LHCN-M2 (cell line): ENCODE data around the gene C1QL4. TPM values are rescaled to one million over a fixed set of nuclear protein-coding genes. Genes with fewer than 3 reads are reported as not detected.

Source experiments
- DNase-seq: peaks from one replicate; pipeline ENCODE4 v3.0.0-alpha.2; 2012; ENCODE audit warnings: low read depth
- total RNA-seq: library from RNA; depleted of rRNA; stranded (reverse); fragments of >200 nt; gene quantifications from 2 replicates; pipeline ENCODE4 v1.2.3, GENCODE V29; 2014

C1QL4 gene
- total RNA-seq, 1 experiment from 2014 or later = 0.46 TPM

- DNase-seq = peak; percentile 60
Measured at GRCh38 chr12:49304161-49304560, 32.8 kb downstream of the C1QL4 start.

DNA sequence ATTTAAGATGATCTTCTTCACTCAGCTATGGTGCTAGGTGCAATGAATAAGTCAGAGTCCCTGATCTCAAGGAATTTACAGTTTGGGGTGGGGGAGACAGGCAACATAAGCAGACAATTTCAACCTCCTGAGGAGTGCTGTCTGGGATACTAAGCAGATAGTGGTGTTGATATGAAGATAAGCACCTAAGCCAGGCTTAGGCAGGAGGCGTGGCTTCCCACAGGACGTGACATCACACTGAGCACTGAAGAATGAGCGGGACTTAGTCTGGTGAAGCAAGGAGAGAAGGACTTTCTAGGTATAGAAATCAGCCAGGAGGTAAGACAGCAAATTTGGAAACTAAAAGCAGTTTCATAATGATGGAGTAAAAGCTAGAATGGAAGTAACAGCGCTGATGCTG lies 35.2 kb downstream of the C1QL4 start:
- DNase-seq = no peak

DNA sequence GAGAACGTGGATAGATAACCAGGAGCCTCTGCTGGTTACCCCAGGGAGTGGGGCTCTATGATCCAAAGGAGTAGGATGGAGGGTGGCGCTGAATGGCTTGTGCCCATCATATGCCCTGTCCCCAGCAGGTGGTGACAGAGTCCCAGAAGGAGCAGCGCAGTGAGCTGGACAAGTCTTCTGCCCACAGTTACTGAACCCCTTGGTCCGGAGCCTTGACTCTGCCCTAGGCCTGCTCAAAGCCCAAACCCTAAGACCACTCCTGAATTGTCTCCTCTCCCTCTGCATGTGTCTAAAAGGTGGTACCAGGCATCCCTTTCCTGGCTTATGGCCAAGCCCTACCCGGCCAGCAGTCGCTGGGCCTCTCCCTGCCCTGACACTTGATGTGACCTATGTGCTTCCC lies 38.8 kb downstream of the C1QL4 start:
- DNase-seq = no peak

DNA sequence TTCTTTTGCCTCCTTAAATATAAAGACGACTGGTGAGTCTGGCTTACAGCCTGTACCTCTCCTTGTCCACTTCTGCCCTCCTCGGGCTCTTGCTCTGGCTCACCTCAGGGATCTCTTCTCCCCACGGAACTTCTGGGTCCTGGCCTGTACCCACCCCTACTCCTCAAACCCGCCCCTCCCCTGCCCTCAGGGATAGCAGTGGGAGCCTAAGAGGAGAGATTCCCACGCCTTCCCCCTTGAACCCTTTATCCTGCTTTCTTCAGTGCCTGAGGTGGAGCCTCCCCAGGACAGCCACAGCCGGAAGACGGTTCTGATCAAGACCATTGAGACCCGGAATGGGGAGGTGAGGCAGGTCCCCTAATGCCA lies 39.3 kb downstream of the C1QL4 start:
- DNase-seq = no peak

DNA sequence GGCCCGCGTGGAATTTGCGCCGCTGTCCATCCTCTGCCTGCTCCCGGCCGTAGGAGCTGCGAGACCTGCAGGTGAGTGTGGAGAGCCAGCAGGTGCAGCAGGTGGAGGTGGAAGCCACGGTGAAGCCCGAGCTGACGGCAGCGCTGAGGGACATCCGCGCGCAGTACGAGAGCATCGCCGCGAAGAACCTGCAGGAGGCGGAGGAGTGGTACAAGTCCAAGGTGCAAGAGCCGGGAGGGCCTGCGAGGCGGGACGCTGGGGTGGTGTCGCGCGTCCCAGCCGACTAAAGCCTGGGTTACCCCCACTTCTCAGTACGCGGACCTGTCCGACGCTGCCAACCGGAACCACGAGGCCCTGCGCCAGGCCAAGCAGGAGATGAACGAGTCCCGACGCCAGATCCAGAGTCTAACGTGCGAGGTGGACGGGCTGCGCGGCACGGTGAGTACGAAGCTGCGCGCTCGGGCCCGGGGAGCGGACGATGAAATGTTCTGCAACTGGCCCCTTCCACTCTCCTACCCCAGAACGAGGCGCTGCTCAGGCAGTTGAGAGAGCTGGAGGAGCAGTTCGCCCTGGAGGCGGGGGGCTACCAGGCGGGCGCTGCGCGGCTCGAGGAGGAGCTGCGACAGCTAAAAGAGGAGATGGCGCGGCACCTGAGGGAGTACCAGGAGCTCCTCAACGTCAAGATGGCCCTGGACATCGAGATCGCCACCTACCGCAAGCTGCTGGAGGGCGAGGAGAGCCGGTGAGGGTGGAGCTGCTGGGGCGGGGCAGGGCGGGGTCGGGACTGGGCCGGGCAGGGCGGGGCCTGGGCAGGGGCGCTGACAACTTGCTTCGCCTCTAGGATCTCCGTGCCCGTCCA lies 39.9 kb downstream of the C1QL4 start:
- no peak for DNase-seq

- DNase-seq = no peak
Measured at GRCh38 chr12:49296034-49296835, 40.8 kb downstream of the C1QL4 start.

GRCh38 chr12:49295082-49295936 lies 41.7 kb downstream of the C1QL4 start, which contains the start of gene PRPH:
TSS of gene PRPH (plus strand) at chr12:49295147. CDS start at chr12:49295201, 54 bp downstream.
- DNase-seq = no peak

GRCh38 chr12:49294804-49295081 lies 42.2 kb downstream of the C1QL4 start:
- DNase-seq = no peak

DNA sequence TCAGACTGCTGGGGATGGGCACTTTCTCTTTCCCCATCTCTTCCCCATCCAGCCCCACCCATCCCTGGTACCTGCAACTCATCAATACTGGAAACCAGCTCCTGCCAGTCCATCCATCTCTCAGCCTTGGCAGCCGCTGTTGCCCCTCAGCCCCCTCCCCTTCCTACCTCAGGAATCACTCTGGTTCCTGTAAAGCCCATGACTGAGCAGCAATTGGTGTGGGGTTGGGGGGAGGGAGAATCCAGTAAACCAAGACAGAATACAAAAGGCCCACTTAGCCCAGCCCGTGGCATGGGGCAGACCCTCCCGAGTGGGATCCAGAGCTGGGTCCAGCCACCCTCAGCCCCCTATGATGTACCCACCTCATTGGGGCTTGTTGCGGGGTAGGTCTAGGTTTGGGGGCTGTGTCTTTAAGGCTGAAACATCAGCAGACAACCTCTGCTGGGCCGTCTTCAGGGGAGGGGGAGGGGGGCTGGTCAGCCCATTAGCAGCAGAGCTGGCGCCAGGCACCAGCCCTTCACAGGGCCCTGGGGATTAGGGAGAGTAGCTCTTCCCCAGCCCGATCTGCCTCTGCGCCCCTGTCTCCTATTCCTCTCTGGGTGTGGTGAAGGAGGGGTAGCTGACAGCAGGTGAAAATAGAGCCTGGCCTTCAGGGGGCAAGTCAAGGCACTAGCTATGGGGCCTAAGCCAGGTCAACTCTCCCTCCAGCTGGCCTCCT lies 42.7 kb downstream of the C1QL4 start:
- no peak for DNase-seq

GRCh38 chr12:49293056-49293956 lies 43.7 kb downstream of the C1QL4 start:
- no peak for DNase-seq

DNA sequence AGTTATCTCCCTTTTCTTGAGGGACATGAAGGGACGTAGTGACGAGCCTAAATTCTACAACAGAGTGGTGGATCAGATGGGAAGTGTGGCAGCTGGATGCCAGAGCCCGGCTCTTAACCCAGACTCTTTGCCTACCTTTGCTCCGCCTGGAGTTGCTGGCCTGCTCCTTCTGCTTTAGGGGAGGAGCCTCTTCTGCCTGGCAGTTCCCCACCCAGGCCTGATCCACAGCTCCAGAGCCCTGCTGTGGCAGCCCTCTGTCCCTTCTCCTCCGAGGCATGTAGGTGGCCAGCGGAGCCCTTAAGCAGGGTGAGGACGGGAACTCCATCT lies 44.3 kb downstream of the C1QL4 start:
- DNase-seq = no peak

- DNase-seq = no peak
Measured at GRCh38 chr12:49288922-49289555, 47.9 kb downstream of the C1QL4 start.

GRCh38 chr12:49288412-49288853 lies 48.6 kb downstream of the C1QL4 start:
- DNase-seq = peak; percentile 57

DNA sequence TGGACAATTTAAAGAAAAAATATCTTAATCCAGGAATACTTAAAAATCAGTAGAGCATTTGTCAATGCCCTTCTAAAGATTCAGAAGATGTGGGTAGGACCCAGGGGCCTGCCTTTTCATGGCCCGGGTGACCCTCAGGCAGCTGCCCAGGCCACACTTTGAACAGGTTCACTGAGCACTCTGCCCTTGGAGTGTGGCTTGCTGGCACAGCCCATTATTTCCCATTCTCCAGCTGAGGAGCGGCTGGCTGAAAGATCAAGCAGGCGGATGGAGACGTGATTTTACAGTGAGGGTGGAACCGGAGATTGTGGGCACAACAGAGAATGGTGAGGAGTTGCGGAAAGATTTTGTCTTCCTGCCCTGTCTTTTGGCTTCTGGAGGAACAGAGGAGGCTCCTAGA lies 49.1 kb downstream of the C1QL4 start:
- no peak for DNase-seq

GRCh38 chr12:49284672-49285071 lies 52.3 kb downstream of the C1QL4 start:
- DNase-seq = no peak

GRCh38 chr12:49283541-49284429 lies 53.2 kb downstream of the C1QL4 start:
- peak; percentile 61 for DNase-seq

DNA sequence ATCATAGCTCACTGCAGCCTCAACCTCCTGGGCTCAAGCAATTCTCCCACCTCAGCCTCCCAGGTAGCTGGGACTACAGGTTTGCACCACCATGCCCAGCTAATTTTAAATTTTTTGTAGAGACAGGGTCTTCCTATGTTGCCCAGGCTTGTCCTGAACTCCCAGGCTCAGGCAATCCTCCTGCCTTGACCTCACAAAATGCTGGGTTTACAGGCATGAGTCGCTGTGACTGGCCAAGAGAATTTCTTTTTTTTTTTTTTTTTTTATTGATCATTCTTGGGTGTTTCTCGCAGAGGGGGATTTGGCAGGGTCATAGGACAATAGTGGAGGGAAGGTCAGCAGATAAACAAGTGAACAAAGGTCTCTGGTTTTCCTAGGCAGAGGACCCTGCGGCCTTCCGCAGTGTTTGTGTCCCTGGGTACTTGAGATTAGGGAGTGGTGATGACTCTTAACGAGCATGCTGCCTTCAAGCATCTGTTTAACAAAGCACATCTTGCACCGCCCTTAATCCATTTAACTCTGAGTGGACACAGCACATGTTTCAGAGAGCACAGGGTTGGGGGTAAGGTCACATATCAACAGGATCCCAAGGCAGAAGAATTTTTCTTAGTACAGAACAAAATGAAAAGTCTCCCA lies 54.1 kb downstream of the C1QL4 start:
- DNase-seq = peak; percentile 57
